ENCODE measurements around the gene SBK2.
"Not testable (repeated sequence)": the region's sequence is repeated elsewhere in the genome, so short reads cannot be mapped to it uniquely, and the experiment has no call there.

Gene SBK2

GRCh38 chr19:55498246-55498840, 38.6 kb downstream of the SBK2 start:
- H2AK5ac ChIP-seq (ENCODE audit: low read length, severe bottlenecking) = no peak overlapping the region
- H3K79me1 ChIP-seq (replicated peaks; ENCODE audit: low read length, poor library complexity, severe bottlenecking) = no peaks in the 10 kb centered on the region
- 81% methylated on average over 2 of the region's 2 CpGs for WGBS
- DNase-seq = no peak
- no peak overlapping the region for H2BK5ac ChIP-seq (ENCODE audit: low read depth, low read length, poor library complexity, severe bottlenecking)
- no peak overlapping the region for H2BK15ac ChIP-seq (ENCODE audit: low read depth, poor library complexity, severe bottlenecking)
- no peak overlapping the region for H3K27ac ChIP-seq (ENCODE audit: low read length, poor library complexity, severe bottlenecking)
- no peak overlapping the region for H3K18ac ChIP-seq (ENCODE audit: low read depth in 1 of 2, low read length in 2 of 2)
- H2BK12ac ChIP-seq (ENCODE audit: low read length in 2 of 2) = no peak overlapping the region
- no peak overlapping the region for H3K4me3 ChIP-seq (ENCODE audit: insufficient read depth in 1 of 2, low read depth in 1 of 2, low read length in 2 of 2)
- peaks cover 55 to 74% of the 10 kb centered on the region in 2 experiments for H3K36me3 ChIP-seq (ENCODE audit: control insufficient read depth in 1 of 2, insufficient read depth in 2 of 2, low read depth in 1 of 2, low read length in 2 of 2)
- no peak overlapping the region for H4K8ac ChIP-seq (ENCODE audit: low read length)
- no peak overlapping the region for H3K4ac ChIP-seq (ENCODE audit: low read depth in 1 of 2, low read length in 2 of 2)
- H3K9ac ChIP-seq (ENCODE audit: low read length) = no peak overlapping the region
- no peaks in the 10 kb centered on the region for H3K9me3 ChIP-seq (ENCODE audit: control insufficient read depth, low read length)
- no peaks in the 10 kb centered on the region for H3K27me3 ChIP-seq (ENCODE audit: control insufficient read depth in 1 of 2, insufficient read depth in 1 of 2, low read length in 2 of 2)
- no peak overlapping the region for H3K4me2 ChIP-seq (ENCODE audit: low read length, poor library complexity, severe bottlenecking)
- H2BK120ac ChIP-seq (ENCODE audit: low read depth, low read length) = no peak overlapping the region
- H2AFZ ChIP-seq (ENCODE audit: low read depth, low read length) = no peak overlapping the region
- no peak overlapping the region for H3K23ac ChIP-seq (ENCODE audit: low read length in 2 of 2)
- H3K14ac ChIP-seq (ENCODE audit: low read length in 2 of 2) = no peak overlapping the region
- H3K4me1 ChIP-seq (ENCODE audit: control insufficient read depth, insufficient read depth, low read depth, low read length) = peaks cover 11% of the 10 kb centered on the region
- no peak overlapping the region for H4K91ac ChIP-seq (ENCODE audit: low read length)

DNA sequence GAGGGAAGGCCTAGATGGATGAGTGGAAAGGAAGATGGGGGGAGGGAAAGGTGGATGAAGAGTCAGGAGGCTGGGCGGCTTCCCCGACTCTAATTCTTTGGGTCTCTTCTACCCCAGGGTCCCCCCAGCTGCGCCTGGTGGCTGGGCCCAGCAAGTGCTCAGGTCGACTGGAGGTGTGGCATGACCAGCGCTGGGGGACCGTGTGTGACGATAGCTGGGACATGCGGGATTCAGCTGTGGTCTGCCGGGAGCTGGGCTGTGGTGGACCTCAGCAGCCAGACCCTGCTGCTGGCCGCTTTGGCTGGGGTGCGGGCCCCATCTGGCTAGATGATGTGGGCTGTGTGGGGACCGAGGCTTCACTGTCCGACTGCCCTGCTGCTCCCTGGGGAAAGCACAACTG, 39.2 kb downstream of the SBK2 start:
- Histone ChIP-seq H2BK12ac (ENCODE audit: low read length in 2 of 2) (no peak overlapping the region), H4K91ac (ENCODE audit: low read length) (no peak overlapping the region), H3K27me3 (ENCODE audit: control insufficient read depth in 1 of 2, insufficient read depth in 1 of 2, low read length in 2 of 2) (no peaks in the 10 kb centered on the region), H3K4me2 (ENCODE audit: low read length, poor library complexity, severe bottlenecking) (no peak overlapping the region), H2BK5ac (ENCODE audit: low read depth, low read length, poor library complexity, severe bottlenecking) (no peak overlapping the region), H2BK120ac (ENCODE audit: low read depth, low read length) (no peak overlapping the region), H3K4me1 (ENCODE audit: control insufficient read depth, insufficient read depth, low read depth, low read length) (peaks cover 14% of the 10 kb centered on the region), H3K27ac (ENCODE audit: low read length, poor library complexity, severe bottlenecking) (no peak overlapping the region), H3K23ac (ENCODE audit: low read length in 2 of 2) (no peak overlapping the region), H3K14ac (ENCODE audit: low read length in 2 of 2) (no peak overlapping the region), H2AFZ (ENCODE audit: low read depth, low read length) (no peak overlapping the region), H2AK5ac (ENCODE audit: low read length, severe bottlenecking) (no peak overlapping the region), H3K18ac (ENCODE audit: low read depth in 1 of 2, low read length in 2 of 2) (no peak overlapping the region), H4K8ac (ENCODE audit: low read length) (no peak overlapping the region), H3K36me3 (ENCODE audit: control insufficient read depth in 1 of 2, insufficient read depth in 2 of 2, low read depth in 1 of 2, low read length in 2 of 2) (peaks cover 51 to 70% of the 10 kb centered on the region in 2 experiments), H3K4ac (ENCODE audit: low read depth in 1 of 2, low read length in 2 of 2) (no peak overlapping the region), H3K4me3 (ENCODE audit: insufficient read depth in 1 of 2, low read depth in 1 of 2, low read length in 2 of 2) (no peak overlapping the region), H3K9me3 (ENCODE audit: control insufficient read depth, low read length) (no peaks in the 10 kb centered on the region), H3K79me1 (replicated peaks; ENCODE audit: low read length, poor library complexity, severe bottlenecking) (no peaks in the 10 kb centered on the region), H3K9ac (ENCODE audit: low read length) (no peak overlapping the region), H2BK15ac (ENCODE audit: low read depth, poor library complexity, severe bottlenecking) (no peak overlapping the region)
- DNase-seq = no peak
- 90% methylated on average over 12 of the region's 13 CpGs for WGBS

- not testable (repeated sequence) for DNase-seq
Observed at GRCh38 chr19:55496820-55497219, 40.1 kb downstream of the SBK2 start.

GRCh38 chr19:55495646-55496349, 41.1 kb downstream of the SBK2 start:
- Histone ChIP-seq H3K4me3 (ENCODE audit: insufficient read depth in 1 of 2, low read depth in 1 of 2, low read length in 2 of 2) (no peak overlapping the region), H2BK5ac (ENCODE audit: low read depth, low read length, poor library complexity, severe bottlenecking) (no peak overlapping the region), H3K27me3 (ENCODE audit: control insufficient read depth in 1 of 2, insufficient read depth in 1 of 2, low read length in 2 of 2) (no peaks in the 10 kb centered on the region), H3K9me3 (ENCODE audit: control insufficient read depth, low read length) (no peaks in the 10 kb centered on the region), H2BK12ac (ENCODE audit: low read length in 2 of 2) (no peak overlapping the region), H4K8ac (ENCODE audit: low read length) (no peak overlapping the region), H3K23ac (ENCODE audit: low read length in 2 of 2) (no peak overlapping the region), H3K9ac (ENCODE audit: low read length) (peak overlapping the region; percentile 49), H3K14ac (ENCODE audit: low read length in 2 of 2) (no peak overlapping the region), H2BK15ac (ENCODE audit: low read depth, poor library complexity, severe bottlenecking) (no peak overlapping the region), H3K18ac (ENCODE audit: low read depth in 1 of 2, low read length in 2 of 2) (no peak overlapping the region), H2AFZ (ENCODE audit: low read depth, low read length) (no peak overlapping the region), H3K27ac (ENCODE audit: low read length, poor library complexity, severe bottlenecking) (no peak overlapping the region), H4K91ac (ENCODE audit: low read length) (no peak overlapping the region), H3K4me1 (ENCODE audit: control insufficient read depth, insufficient read depth, low read depth, low read length) (peaks cover 21% of the 10 kb centered on the region), H2BK120ac (ENCODE audit: low read depth, low read length) (no peak overlapping the region), H3K4ac (ENCODE audit: low read depth in 1 of 2, low read length in 2 of 2) (no peak overlapping the region), H3K79me1 (replicated peaks; ENCODE audit: low read length, poor library complexity, severe bottlenecking) (peaks cover 1% of the 10 kb centered on the region), H2AK5ac (ENCODE audit: low read length, severe bottlenecking) (no peak overlapping the region), H3K36me3 (ENCODE audit: control insufficient read depth in 1 of 2, insufficient read depth in 2 of 2, low read depth in 1 of 2, low read length in 2 of 2) (peaks cover 52 to 55% of the 10 kb centered on the region in 2 experiments), H3K4me2 (ENCODE audit: low read length, poor library complexity, severe bottlenecking) (no peak overlapping the region)
- WGBS = 74% methylated on average over 11 of the region's 11 CpGs
- no peak for DNase-seq

More at GRCh38 chr19:55496820-55497219, 40.1 kb downstream of the SBK2 start:
- WGBS = 81% methylated on average over 10 of the region's 10 CpGs
- Histone ChIP-seq H3K36me3 (ENCODE audit: control insufficient read depth in 1 of 2, insufficient read depth in 2 of 2, low read depth in 1 of 2, low read length in 2 of 2) (peaks cover 55 to 62% of the 10 kb centered on the region in 2 experiments), H3K9ac (ENCODE audit: low read length) (peak overlapping the region; percentile 17), H3K4me1 (ENCODE audit: control insufficient read depth, insufficient read depth, low read depth, low read length) (peaks cover 17% of the 10 kb centered on the region)
- not testable (repeated sequence) for H3K14ac ChIP-seq (ENCODE audit: low read length in 2 of 2); H3K9me3 ChIP-seq (ENCODE audit: control insufficient read depth, low read length); H3K27ac ChIP-seq (ENCODE audit: low read length, poor library complexity, severe bottlenecking); H2AFZ ChIP-seq (ENCODE audit: low read depth, low read length); H3K27me3 ChIP-seq (ENCODE audit: control insufficient read depth in 1 of 2, insufficient read depth in 1 of 2, low read length in 2 of 2); H2BK15ac ChIP-seq (ENCODE audit: low read depth, poor library complexity, severe bottlenecking); H4K8ac ChIP-seq (ENCODE audit: low read length); H2BK120ac ChIP-seq (ENCODE audit: low read depth, low read length); H2BK5ac ChIP-seq (ENCODE audit: low read depth, low read length, poor library complexity, severe bottlenecking); H4K91ac ChIP-seq (ENCODE audit: low read length); H3K4ac ChIP-seq (ENCODE audit: low read depth in 1 of 2, low read length in 2 of 2); H3K18ac ChIP-seq (ENCODE audit: low read depth in 1 of 2, low read length in 2 of 2); H3K4me2 ChIP-seq (ENCODE audit: low read length, poor library complexity, severe bottlenecking); H2BK12ac ChIP-seq (ENCODE audit: low read length in 2 of 2); H3K79me1 ChIP-seq (replicated peaks; ENCODE audit: low read length, poor library complexity, severe bottlenecking); H3K23ac ChIP-seq (ENCODE audit: low read length in 2 of 2); H2AK5ac ChIP-seq (ENCODE audit: low read length, severe bottlenecking); H3K4me3 ChIP-seq (ENCODE audit: insufficient read depth in 1 of 2, low read depth in 1 of 2, low read length in 2 of 2)
